ENCODE data around the gene IGFBP7.

IGFBP7 gene

DNA sequence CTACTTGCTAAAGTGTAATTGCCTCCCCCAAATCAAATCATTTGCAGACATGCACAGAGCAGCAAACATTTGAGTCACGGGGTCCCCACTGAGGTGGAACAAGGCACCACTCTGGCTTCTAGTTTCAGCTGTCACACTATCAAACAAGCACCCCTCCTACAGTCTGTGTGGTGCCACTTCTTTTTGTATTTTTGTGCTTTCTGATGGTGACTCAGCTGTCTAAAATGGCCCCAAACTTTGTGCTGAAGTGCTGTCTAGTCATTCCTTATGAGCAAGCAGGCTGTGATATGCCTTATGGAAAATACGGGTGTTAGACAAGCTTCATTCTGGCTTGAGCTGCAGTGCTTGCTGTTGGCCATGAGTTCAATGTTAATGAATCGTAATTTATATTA lies 15.4 kb downstream of the IGFBP7 start:
- no peak for DNase-seq

DNA sequence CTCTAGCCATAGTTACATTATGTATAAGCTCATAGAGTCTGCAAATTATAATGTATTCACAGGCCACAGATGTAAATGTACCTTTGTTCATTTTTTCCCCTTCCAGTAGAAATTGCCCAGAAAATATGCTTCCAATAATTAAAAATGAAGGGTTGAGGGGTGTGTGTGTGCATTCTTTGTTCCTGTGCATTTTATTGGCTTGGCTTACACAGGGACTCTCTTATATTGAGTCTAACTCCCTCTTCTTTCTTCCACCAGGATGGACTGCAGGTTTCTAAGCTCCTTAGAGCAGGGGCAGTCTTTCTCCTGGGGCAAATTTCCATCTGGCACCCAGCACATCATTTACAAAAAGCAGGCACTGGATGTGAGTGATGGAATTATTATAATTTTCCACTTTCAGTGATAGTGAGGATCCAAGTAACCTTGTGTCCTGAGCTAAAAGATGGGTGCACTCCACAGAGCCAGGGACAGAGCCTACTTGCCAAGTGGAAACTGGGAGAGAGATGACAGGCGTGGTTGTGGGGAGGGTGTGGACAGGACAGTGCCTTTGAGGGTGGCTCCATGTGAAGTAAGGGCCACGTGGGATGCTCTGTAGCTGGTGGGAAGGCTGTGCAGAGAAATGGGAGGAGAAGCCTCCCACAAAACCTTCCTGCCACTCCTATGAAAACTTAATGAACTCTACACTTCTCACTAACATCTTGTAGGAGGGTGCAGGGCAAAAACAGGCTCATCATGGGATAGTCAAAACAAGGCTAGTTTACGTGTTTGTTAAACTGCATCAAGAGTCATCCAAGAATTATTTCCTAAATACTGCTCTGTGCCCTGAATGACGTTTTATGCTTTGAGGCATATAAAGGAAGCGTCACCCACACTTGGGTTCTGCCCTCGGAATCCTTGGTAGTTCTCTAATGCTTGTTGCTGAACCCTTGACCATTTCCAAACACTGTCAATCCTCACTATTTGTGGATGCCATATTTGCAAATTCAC lies 16.0 kb downstream of the IGFBP7 start:
- DNase-seq, result no peak

DNA sequence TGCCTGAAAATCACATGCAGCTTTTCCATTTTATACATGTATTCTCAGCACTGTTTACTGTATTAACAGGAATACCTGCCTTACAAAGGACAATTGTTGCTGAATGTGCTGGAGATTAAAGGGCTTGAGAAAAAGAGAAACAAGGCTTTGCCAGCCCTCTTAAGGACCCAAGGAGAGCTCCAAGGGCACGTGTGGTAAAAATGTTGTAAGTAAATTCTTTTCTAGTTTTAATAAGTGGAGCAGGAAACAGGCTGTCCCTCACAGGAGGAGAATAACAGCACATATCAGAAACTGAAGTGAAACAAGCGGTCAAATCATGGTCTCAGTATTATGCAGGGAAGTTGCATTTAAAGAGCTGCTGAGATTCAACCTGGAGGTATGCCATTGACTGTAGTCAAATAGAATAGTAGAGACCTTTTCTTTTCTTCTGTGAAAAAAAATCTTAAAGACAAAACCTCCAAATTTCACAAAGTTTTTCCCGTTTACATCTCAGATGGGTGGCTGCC lies 18.5 kb downstream of the IGFBP7 start:
- DNase-seq, result no peak

DNA sequence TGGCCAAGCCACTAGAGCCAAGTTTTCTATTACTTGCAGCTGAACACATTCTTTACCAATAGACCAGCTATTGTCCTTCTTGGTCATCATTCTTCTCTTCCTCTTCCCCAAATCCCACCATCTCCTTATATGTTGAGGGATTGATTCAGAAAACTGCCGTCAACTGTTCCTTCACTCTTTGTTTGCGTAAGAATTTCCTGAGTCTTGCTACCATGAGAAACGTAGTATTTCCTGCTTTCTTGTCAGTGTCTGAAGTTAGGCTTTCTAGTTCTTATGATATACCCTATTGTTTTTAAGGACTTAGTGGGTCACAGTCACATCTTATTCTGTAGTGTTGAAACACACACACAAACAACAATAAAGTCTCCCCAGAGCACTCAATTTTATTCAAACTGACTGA lies 20.1 kb downstream of the IGFBP7 start:
- no peak for DNase-seq

DNA sequence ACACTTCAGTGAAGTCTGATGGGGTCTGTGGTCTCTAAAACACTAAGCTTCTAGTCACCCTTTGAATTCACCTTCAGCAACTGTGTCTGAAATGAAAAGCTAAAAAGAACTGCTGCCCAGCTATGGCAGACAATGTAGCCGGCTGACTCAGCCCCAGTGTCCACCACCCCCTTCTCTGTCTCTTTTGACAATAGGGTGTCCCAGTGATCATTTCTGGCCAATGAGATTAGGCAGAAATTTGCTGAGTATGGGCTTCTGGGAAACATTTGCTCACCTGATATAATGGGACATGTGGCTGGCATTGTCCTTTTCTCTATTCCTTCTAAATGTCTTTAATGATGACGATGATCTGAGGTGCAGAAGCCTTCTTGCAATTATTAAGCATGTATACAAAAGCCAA lies 20.6 kb downstream of the IGFBP7 start:
- no peak for DNase-seq

DNA sequence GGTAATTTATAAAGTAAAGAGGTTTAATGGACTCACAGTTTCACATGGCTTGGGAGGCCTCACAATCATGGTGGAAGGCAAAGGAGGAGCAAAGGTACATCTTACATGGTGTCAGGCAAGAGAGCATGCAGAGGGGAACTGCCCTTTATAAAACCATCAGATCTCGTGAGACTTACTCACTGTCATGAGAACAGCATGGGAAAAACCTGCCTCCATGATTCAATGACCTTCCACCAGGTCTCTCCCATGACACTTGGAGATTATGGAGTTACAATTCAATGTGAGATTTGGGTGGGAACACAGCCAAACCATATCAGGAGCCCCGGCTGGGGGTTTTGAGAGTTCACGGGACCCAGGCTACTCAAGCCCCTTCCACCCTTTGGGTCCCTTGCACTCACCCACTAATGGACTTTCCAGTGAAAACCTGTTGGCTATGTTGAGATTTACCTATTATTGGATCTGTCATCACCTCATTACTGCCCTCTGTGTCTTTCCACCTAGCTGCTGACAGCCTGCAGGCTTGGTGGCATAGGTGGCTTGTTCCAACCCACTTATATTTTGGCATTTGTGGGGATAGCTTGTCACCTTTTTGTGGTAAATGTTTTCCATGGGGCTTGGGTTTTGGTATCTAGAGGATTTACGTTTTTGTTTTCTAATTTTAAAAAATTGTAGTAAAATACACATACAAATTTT lies 24.0 kb downstream of the IGFBP7 start:
- DNase-seq, result no peak

DNA sequence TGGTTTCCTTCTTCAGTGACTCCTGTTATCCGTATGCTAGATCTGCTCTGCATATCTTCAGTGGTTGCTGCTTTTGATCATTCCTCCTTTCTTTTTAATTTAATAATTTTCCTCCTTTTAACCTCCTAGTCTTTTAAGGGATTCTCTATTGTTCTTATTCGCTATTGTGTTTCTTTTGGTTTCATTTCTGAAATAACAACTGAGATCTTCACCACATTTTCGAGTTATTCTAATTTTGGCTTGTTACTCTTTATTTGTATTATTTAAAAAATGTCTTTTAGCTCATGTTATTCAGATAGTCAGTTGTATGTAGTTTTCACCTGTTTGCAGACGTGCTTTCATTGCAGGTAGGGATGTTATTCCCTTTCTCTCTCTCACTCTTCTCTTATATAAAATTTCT lies 24.9 kb downstream of the IGFBP7 start:
- no peak for DNase-seq

DNA sequence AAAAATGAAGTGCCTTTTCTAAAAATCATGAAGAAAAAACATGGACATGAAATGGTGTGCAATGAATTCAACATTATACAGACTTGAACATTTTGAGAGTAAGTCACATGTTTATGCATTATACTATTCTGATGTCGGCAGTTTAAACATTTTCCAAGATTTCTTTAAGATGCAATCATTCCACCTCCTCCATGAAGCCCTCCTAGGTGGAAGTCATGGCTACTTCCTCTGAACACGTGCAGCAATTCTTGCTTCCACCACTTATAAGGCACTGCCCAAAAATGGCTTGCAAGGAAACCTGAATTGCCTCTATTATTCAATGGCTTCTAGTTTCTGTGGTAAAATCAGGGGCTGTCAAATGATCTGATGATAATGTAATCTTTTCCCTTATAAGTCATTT lies 25.8 kb downstream of the IGFBP7 start:
- no peak for DNase-seq

DNA sequence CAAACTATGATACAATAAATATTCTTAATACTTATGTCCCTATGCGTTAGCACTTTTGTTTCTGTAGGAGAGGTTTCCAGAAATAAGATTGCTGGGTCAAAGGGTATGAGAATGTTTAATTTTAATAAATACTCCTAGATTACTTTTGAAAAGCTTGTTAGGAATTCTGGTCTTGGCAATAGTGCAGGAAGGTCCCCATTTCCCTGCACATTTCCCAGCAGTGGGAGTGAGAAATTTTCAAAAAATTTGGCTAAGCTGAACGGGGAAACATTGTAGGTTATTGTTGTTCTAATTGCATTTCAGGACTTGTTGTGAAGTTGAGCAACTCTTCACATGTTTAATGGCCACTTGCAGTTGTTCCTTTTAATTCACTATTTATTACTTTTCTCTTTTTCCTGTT lies 27.1 kb downstream of the IGFBP7 start:
- DNase-seq, result no peak

DNA sequence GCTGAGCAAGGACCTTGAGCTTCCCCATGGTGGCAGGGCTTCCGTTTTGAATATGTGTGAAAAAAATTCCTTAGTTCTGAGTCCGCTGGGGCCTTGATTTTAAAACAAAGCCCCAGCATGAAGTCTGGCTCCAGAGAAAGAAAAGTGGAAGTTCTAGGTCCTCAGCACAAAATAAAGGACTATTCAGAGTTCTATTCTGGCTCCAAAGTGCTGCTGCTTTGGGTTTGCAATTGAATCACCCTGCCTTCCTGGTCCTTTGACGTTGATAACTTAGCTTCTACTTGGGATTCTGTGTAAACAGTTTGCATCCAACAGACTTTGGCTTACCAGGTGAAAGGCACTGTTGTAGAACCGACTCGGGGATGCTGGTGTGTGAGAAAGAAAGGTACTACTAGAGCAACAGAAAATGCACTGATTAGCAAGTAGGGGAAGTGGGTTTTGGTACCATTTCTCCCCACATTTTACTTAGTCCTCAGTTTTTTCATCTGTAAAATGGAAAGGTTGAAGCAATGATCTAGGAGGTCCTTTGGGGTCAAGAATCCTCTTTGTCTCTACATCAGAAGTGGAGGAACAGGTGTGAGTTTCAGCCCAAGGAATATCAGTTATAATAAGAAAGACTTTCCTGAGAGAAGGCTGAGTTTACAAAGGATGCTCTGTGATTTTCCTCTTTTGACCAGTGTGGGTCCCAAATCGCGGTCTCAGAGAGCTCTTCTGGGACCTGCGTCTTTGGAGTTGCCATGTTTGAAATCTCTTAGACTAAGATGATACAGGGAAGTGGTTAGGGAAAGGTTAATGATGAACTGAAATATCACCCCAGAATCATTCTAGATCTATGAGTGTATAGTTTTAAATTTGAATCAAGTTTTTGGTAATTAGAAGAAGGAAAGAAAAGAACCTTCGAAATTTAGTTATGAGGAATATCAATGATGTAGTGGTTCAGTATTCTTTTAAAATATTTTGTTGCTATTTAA lies 28.2 kb downstream of the IGFBP7 start:
- no peak for DNase-seq

DNA sequence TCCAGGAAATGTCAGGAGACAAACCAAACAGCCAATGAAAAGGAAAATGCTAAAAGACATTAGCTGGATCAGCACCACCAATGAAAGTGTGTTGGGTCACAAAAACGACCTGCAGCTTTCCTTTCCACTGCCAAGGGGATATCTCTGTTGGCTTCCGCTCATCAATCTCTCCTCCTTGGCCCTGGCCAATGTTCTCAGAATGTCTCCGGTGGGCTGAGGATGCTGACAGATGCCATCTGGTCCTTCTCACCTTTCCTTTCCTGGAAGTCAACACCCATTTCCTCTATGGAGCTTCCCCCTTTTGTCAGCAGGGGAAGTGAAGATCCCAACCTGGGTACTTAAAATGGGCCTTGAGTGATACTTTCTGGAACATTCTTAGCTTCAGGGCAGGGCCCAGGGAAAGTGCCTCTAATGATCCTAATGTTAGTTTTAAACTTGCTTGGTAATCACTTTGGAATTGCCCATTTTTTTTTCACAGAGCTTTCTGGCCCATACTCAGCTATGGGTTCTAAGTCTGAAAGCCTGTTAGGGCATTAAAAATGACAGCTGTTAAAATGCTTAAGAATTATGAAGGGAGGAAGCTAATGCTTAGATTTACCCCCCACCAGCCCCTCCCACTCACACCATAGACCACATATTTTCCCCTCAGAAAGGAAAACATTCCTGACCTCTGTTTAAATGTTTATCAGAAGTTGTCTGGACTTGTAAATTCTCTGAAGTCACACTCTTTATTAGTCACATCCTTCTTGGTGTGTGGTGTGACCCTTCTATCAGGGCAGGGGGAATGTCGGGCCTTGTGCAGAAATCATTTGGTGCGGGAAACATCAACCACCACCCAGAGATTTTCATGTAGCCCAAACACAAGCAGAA lies 29.2 kb downstream of the IGFBP7 start:
- DNase-seq, result no peak

DNA sequence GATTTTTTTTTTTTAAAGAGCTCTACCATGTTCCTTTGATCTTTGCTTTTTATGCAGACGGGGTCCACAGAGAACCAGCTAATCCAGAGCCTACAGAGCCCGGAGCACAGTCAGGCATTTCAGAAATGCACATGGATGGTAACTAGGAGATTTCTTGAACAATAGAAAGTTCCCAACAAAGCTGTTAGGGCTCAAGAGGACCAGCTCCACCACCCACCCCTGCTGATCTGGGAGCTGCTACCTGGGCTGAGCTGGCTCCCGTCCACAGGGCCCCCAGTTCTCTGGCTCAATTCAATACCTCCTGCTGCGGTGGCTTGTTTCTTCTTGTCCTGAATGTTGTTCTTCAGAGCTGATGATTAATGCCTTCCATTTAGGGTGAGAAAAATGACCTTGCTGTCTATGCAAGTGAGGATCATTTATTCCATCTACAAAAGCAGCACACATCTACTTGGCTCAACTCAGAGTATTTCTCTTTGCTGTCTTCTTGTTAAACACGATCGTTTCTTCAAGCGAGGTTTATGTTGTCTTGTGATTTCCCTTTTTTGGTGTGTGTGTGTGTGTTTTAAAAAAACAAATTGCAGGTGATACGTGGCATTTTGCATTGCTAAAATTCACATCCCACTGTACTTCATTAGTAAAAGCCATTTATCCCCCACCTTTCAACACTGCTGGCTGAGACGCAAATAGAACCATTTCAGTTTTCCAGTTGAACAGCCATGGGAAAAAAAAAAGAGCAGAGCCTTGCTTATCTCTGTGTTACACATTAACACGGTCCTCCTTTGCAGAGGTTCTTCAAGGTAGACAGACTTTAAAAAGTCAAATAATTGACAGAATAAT lies 31.3 kb downstream of the IGFBP7 start:
- peak; percentile 65 for DNase-seq

DNA sequence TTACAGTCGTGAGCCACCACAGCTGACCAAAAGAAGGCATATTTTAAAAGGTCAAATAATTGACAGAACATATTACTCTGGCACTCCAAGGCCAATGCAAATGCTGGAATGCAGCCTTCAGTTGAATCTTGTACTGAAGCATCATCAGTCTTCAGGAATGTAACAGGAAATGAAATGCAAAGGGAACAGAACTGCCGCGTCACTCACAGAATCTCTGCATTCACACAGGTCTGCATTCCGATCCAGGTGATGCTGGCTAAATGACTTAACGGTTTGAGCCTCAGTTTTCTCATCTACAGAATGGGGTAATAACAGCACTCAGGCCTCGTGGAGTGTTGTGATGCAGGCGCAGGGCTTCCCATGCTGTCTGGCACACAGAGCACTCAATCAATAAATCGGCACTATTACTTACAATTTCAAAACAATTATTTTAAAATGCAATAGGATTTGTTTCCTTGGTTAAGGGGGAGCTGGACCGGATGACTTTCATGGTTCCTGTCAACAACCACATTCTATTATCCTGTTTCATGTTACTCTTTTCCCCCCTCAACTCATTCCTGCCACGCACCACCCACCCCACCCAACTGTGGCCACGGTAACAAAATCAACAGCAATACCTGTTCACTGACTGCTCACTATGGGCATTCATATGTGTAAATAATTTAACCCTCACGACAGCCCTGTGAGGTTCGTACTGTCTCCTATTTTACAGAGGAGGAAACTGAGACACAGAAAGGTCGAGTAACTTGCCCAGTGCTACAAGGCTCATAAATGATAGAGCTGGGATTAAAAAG lies 32.4 kb downstream of the IGFBP7 start:
- DNase-seq, result no peak

DNA sequence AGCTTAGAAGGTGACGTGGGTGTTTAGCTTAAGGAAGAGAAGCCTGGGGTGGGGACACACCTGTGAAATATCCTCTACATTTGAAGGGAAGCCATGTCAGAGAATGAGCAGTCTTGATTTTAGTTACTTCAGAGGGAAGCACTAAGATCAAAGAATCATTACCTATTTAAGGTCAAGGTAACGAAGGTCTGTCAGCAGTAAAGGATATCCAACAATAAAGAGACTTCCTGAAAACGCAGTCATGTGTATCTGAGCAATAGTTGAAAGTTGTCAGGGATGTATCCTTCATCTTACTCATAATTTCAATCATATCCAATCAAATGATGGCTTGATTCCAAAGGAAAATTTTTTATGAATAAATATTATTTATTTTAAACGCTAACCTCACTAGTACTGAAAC lies 33.5 kb downstream of the IGFBP7 start:
- DNase-seq, result no peak

DNA sequence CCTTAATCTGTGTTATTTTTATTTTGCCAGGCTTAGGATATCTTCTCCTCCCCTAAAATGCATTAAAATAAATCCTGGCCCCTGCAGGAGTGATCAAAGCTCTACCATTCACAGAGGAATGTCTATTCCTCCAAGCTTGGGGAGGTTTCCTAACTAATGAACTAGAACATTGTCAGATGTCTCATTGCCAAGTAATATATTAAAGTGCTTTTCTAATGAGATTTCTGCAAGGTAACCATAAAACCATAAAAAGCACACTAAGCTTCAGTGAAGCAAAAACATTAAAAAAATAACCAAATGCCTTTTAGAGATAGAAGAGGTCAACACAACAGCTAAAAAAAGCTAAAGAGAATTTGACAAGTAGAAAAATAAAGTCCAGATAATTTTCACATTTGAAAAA lies 34.8 kb downstream of the IGFBP7 start:
- no peak for DNase-seq

DNA sequence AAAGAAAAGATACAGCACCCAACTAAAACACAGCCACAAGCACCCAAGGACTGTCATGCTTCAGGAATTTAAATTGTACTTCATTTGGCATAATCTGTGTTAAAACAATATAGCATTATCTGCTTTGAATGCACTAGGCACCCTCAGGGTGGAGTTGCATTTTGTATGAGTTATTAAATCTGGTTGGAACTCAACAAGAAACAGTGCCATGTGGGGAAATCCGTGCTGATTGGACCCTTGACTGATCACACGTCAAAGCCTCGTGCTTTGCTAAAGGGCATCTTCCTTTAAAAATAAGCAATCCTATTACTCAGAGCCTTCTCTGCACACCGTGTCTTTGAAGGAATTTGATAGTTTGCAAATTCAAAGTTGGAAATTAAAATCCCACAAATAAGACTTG lies 35.4 kb downstream of the IGFBP7 start:
- DNase-seq, result no peak

DNA sequence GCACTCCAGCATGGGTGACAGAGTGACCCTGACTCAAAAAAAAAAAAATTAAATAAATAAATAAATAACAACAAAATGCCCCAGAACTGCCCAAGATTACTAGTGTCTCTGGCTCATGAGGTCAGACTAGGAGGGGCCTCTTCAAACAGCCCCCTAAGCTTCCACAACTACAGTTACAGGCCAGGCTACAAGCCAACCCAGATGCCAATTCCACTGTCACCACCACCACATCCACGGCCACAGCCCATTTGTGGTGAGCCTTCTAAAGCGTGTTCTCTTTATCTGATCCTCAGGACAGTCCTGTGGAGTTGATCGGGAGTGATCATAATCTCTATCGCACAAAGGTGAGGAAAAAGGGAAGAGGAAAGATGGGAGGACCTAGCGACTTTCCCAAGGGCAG lies 36.6 kb downstream of the IGFBP7 start:
- DNase-seq, result no peak

DNA sequence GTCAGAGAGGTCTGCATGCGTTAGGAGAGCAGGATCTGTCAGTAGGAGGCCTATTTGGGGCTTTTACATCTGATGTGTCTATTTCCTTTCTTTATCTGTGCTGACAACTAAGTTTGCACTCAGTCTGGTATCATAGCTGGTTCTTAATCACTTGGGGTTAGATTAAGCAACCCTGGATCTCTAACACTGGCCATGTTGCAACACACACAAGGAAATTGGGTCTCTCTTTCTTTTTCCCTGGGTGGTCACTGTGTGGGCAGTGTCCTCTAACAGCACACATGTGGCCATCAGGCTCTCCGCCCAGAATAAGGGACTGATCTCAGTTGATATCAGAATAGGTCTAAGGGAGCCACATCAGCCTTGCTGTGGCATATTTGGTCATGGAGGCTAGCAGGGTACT lies 38.9 kb downstream of the IGFBP7 start:
- no peak for DNase-seq

DNA sequence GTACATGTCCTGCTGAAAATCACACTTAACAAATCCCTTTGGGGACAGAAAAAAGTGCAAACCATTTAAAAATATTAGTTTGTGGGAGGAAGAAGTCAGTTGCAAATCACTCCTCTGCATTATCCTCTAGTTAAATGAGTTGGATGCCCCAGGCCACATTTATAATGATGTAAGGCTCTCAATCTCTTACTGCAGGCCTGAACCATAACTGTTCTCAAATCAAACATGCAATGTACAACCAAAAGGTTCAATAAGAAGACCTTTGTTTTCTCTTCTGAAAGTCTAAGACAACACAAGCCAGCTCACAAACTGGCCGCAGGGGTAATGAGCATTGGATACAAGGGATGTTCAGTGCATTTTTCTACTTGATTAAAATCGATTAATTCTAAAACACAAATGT lies 39.7 kb downstream of the IGFBP7 start:
- no peak for DNase-seq

Data from NCI-H2171 treated with DMSO at 0.1 percent for 48 hours (cell line).